Measurements from ENCODE around the gene CHDH.

DNA sequence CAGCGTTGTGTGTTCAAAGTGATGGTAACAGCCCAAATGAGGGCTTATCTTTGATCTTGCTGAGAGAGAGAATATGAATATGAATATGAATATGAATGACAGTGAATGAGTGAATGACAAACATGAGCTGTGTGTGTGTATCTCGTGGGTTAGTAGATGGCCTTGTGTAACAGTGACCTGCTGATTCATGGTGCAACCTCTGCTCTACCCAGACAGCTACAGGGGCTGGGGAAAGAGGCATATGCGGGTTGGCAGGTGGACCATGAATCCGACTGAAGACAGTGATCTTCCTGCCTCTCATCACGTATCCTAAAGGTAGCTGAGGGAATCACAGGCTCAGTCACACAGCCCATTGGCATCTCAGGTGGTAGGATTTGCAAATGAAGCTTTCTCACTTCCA is 58.2 kb downstream of the CHDH start:
- TF ChIP-seq CTCF (IDR thresholded peaks at IDR 0.05) (no peak), POLR2A (IDR thresholded peaks at IDR 0.05) (no peak)

Data from heart left ventricle (tissue), 13 donors.